ENCODE results near the gene GRID2IP.
A peak's percentile ranks its signal among the peaks of the same experiment; 100 is the strongest.

GRID2IP gene

GRCh38 chr7:6559896-6560295 is 8.6 kb upstream of the GRID2IP start:
- DNase-seq, result no peak

- no peak for DNase-seq
Observed at GRCh38 chr7:6558837-6559236, 7.6 kb upstream of the GRID2IP start.

- DNase-seq, result no peak
Observed at GRCh38 chr7:6556196-6556595, 4.9 kb upstream of the GRID2IP start.

- no peak for DNase-seq
Observed at GRCh38 chr7:6554848-6555247, 3.6 kb upstream of the GRID2IP start.

GRCh38 chr7:6553448-6554044 is 2.3 kb upstream of the GRID2IP start:
- no peak for DNase-seq

- no peak for DNase-seq
Observed at GRCh38 chr7:6547400-6547799, 3.9 kb downstream of the GRID2IP start.

GRCh38 chr7:6546498-6547251 is 4.6 kb downstream of the GRID2IP start:
- DNase-seq, result no peak

- no peak for DNase-seq
Observed at GRCh38 chr7:6545398-6546126, 5.7 kb downstream of the GRID2IP start.

GRCh38 chr7:6542368-6542767 is 8.9 kb downstream of the GRID2IP start:
- DNase-seq, result no peak

GRCh38 chr7:6536262-6537260 is 14.7 kb downstream of the GRID2IP start:
- DNase-seq, result no peak

GRCh38 chr7:6533893-6534495 is 17.3 kb downstream of the GRID2IP start:
- peak; percentile 44 for DNase-seq

GRCh38 chr7:6532516-6532915 is 18.7 kb downstream of the GRID2IP start:
- no peak for DNase-seq

- no peak for DNase-seq
Observed at GRCh38 chr7:6531492-6532279, 19.6 kb downstream of the GRID2IP start.

- peak; percentile 45 for DNase-seq
Observed at GRCh38 chr7:6530626-6531491, 20.4 kb downstream of the GRID2IP start.

- no peak for DNase-seq
Observed at GRCh38 chr7:6529643-6530042, 21.6 kb downstream of the GRID2IP start.

- DNase-seq, result no peak
Observed at GRCh38 chr7:6528401-6529130, 22.7 kb downstream of the GRID2IP start.

GRCh38 chr7:6526997-6527378 is 24.3 kb downstream of the GRID2IP start:
- DNase-seq, result no peak

- no peak for DNase-seq
Observed at GRCh38 chr7:6520163-6520981, 30.9 kb downstream of the GRID2IP start.
